Loucy (cell line): Measurements from ENCODE around the gene MYO3B.

Experiments
- H2AFZ ChIP-seq: fragments of 200-600 bp; sonication (generic); 2 replicates; pipeline ENCODE4 v1.6.0; 2016; ENCODE audit warnings: antibody characterized with exemption, mild to moderate bottlenecking, low read length, moderate library complexity
- H3F3A ChIP-seq: fragments of 200-600 bp; 2 replicates; pipeline ENCODE4 v1.6.0; 2016; ENCODE audit warnings: antibody characterized with exemption, low read depth, mild to moderate bottlenecking
- H3K27me3 ChIP-seq: fragments of 200-600 bp; sonication (generic); 2 replicates; pipeline ENCODE4 v1.6.1; 2014; ENCODE audit warnings: low read length, mild to moderate bottlenecking; ENCODE audit not compliant: insufficient read depth, poor library complexity, severe bottlenecking
- H3K36me3 ChIP-seq: fragments of 200-600 bp; sonication (generic); 2 replicates; pipeline ENCODE4 v1.6.1; 2016; ENCODE audit warnings: low read length; ENCODE audit not compliant: insufficient read depth
- H3K4me1 ChIP-seq: fragments of 200-600 bp; sonication (generic); 2 replicates; pipeline ENCODE4 v1.5.1; 2014; ENCODE audit warnings: low read length, mild to moderate bottlenecking; ENCODE audit not compliant: insufficient read depth, poor library complexity, severe bottlenecking
- H3K4me2 ChIP-seq: fragments of 200-600 bp; sonication (generic); 2 replicates; pipeline ENCODE4 v1.6.0; 2014; ENCODE audit warnings: antibody characterized with exemption, low read length, low read depth, mild to moderate bottlenecking; ENCODE audit not compliant: poor library complexity, severe bottlenecking
- H3K4me3 ChIP-seq: fragments of 200-600 bp; sonication (generic); 2 replicates; pipeline ENCODE4 v1.5.1; 2014; ENCODE audit warnings: low read length, mild to moderate bottlenecking, mixed read lengths; ENCODE audit not compliant: poor library complexity, severe bottlenecking
- H3K79me2 ChIP-seq: fragments of 200-600 bp; sonication (generic); 2 replicates; pipeline ENCODE4 v1.6.1; 2014; ENCODE audit warnings: low read length; ENCODE audit not compliant: insufficient read depth
- H3K9ac ChIP-seq: fragments of 200-600 bp; sonication (generic); 2 replicates; pipeline ENCODE4 v1.6.0; 2014; ENCODE audit warnings: mild to moderate bottlenecking, low read depth, low read length, moderate library complexity; ENCODE audit not compliant: poor library complexity, severe bottlenecking
- H3K9me2 ChIP-seq: fragments of 200-600 bp; sonication (generic); replicated peaks from 2 replicates; pipeline ENCODE4 v1.6.1; 2016; ENCODE audit warnings: low read depth, low read length, mixed read lengths
- H3K9me3 ChIP-seq: fragments of 200-600 bp; sonication (generic); 2 replicates; pipeline ENCODE4 v1.6.1; 2014; ENCODE audit warnings: mild to moderate bottlenecking, antibody characterized with exemption, low read length, low read depth; ENCODE audit not compliant: insufficient read depth
- H4K20me1 ChIP-seq: fragments of 200-600 bp; sonication (generic); 2 replicates; pipeline ENCODE4 v1.6.0; 2014; ENCODE audit warnings: antibody characterized with exemption, low read length, mild to moderate bottlenecking; ENCODE audit not compliant: insufficient read depth, poor library complexity, severe bottlenecking
- EZH2phosphoT487 ChIP-seq: fragments of 200-600 bp; IDR thresholded peaks from 2 replicates; pipeline ENCODE4 v1.6.1; 2018; ENCODE audit warnings: antibody characterized with exemption, mild to moderate bottlenecking, moderate library complexity, borderline replicate concordance
- TF ChIP-seq, protein P1 (sequence below): fragments of 200-600 bp; sonication (generic); conservative IDR thresholded peaks from 2 replicates; pipeline ENCODE4 v1.5.1; 2014; ENCODE audit warnings: mild to moderate bottlenecking, antibody characterized with exemption, low read length

The MYO3B gene

DNA sequence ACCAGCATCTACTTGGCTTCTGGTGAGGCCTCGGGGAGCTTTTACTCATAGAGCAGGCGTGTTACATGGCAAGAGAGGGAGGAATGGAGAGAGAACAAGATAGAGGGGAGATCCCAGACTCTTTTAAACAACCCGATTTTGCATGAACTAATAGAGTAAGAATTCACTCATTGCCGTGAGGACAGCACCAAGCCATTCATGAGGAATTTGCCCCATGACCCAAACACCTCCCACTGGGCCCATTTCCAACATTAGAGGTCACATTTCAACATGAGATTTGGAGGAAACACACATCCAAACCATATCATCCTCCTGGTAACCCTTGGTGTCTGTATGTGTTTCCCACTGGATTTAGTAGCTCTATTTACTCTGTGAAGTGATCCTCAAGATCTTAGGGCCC, 287.3 kb downstream of the MYO3B start:
- no peaks in the 10 kb centered on the region for H3F3A ChIP-seq
- H3K36me3 ChIP-seq: no peaks in the 10 kb centered on the region
- H3K27me3 ChIP-seq: no peaks in the 10 kb centered on the region
- no peaks in the 10 kb centered on the region for H4K20me1 ChIP-seq
- no peak overlapping the region for H3K4me3 ChIP-seq
- H3K9ac ChIP-seq: no peak overlapping the region
- no peak overlapping the region for H3K4me2 ChIP-seq
- H3K9me2 ChIP-seq: no peaks in the 10 kb centered on the region
- no peak overlapping the region for H2AFZ ChIP-seq
- H3K4me1 ChIP-seq: peaks cover 11% of the 10 kb centered on the region
- TF ChIP-seq EZH2phosphoT487: no peak
- TF ChIP-seq, protein P1, sequence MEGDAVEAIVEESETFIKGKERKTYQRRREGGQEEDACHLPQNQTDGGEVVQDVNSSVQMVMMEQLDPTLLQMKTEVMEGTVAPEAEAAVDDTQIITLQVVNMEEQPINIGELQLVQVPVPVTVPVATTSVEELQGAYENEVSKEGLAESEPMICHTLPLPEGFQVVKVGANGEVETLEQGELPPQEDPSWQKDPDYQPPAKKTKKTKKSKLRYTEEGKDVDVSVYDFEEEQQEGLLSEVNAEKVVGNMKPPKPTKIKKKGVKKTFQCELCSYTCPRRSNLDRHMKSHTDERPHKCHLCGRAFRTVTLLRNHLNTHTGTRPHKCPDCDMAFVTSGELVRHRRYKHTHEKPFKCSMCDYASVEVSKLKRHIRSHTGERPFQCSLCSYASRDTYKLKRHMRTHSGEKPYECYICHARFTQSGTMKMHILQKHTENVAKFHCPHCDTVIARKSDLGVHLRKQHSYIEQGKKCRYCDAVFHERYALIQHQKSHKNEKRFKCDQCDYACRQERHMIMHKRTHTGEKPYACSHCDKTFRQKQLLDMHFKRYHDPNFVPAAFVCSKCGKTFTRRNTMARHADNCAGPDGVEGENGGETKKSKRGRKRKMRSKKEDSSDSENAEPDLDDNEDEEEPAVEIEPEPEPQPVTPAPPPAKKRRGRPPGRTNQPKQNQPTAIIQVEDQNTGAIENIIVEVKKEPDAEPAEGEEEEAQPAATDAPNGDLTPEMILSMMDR: no peak
- no peaks in the 10 kb centered on the region for H3K9me3 ChIP-seq
- no peaks in the 10 kb centered on the region for H3K79me2 ChIP-seq

DNA sequence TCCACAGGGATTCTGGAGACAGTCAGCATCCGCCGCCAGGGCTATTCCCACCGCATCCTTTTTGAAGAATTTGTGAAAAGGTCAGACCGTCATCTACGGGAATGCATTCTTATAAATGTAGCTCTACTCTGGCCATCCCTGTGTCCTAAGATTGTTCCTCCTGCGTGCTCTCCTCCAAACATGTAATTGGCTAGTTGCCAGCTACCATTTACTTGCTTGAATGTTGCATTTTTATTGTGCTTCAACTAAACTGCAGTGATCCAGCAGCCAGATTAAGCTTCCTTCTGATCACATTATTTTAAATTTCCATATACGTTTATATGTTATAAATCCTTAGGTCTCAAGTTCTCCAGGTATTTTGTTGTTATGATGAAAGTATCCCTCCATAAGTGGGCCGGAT, 288.7 kb downstream of the MYO3B start:
- no peaks in the 10 kb centered on the region for H3K27me3 ChIP-seq
- H3F3A ChIP-seq: no peaks in the 10 kb centered on the region

DNA sequence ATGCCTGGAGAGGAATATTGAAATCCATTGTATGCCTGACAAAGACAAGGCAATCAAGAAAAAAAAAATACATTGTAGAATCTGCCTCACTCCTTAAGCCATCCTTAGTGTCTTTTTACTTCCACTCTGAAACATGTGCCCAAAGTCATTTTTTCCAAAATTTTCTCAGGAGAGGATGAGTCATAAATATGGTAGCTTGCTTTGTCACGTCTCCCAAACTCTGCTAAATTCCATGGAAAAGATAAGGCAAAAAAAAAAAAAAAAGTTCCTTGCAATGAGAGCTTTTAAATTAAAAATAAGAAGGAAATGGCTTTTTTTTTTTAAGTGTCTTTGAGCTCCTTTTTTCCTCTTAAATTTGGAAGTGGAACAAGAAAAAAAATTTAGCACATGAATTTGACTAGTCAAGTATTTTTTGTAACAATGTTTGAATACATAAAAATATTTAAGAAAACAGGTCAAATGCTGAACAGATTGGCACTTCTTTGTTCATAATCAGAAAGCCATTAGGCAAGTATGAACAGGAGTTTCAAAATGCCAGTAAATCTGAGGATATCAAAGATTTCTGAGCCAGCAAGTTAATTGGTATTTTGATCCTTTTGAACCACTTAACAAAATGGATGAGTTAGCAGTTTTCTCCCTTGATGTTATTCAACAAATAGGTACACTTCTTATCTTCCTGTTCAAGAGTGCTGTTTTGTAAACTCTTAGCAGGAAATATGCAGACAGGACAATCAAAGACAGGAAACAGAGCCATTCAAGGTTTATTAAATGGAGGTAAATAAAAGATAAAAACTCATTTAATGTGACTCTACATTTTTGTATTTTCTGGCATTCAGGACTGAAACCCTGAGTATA, 289.8 kb downstream of the MYO3B start:
- Histone ChIP-seq H2AFZ (no peak overlapping the region), H3K9me2 (no peaks in the 10 kb centered on the region), H3K27me3 (no peaks in the 10 kb centered on the region), H3K4me2 (no peak overlapping the region), H3K4me1 (peaks cover 11% of the 10 kb centered on the region), H3K36me3 (no peaks in the 10 kb centered on the region), H3K79me2 (no peaks in the 10 kb centered on the region), H3K4me3 (no peak overlapping the region), H4K20me1 (no peaks in the 10 kb centered on the region), H3K9ac (no peak overlapping the region), H3F3A (no peaks in the 10 kb centered on the region), H3K9me3 (no peaks in the 10 kb centered on the region)
- TF ChIP-seq, protein P1: no peak
- TF ChIP-seq EZH2phosphoT487: no peak

More for the DNA sequence above, 288.7 kb downstream of the MYO3B start:
- Histone ChIP-seq H3K9me3 (no peaks in the 10 kb centered on the region), H2AFZ (no peak overlapping the region), H3K9me2 (no peaks in the 10 kb centered on the region), H3K4me2 (no peak overlapping the region), H3K9ac (no peak overlapping the region), H4K20me1 (no peaks in the 10 kb centered on the region), H3K4me1 (peaks cover 11% of the 10 kb centered on the region), H3K79me2 (no peaks in the 10 kb centered on the region), H3K36me3 (no peaks in the 10 kb centered on the region), H3K4me3 (no peak overlapping the region)
- TF ChIP-seq EZH2phosphoT487: no peak
- TF ChIP-seq, protein P1: no peak
